HG03060 (cell line): Measurements from ENCODE around the gene PAH.

Source experiments
- ATAC-seq: cut with Tn5 transposase; IDR thresholded peaks from one replicate; pipeline ENCODE4 v1.9.1; 2021; ENCODE audit warnings: low read depth, moderate number of reproducible peaks; ENCODE audit not compliant: unreplicated experiment

Gene PAH

DNA sequence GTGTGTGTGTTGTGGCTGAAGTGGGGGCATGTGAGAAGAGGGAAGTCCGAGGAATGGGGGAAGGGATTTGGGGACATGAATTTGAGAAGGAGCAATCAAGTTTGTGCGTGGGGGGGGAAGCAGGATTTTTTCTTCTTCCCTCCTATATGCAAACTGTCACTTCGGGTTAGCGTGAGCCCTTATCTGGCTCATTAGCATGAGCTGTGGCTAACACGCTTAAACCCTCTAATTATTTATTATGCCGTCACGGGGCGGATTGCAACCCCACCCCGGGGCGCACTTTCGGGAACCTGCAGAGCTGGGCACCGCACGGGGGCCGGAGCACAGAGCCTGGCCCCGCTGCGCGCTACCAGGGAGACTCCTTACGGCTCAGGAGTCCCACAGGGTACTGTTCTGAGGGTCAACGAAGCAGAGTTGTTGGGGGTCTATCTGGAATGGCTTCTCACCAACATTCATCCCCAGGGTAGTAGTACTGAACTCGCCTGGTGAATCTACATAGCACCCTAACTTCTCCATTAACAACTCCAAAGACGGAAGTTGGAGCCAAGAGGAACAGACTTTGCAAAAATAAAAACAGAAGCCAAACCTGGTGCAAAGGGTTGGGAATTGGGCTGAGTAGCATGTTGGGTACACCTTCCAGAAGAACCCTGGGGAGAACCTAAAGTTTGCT, 34.0 kb upstream of the PAH start:
- no peak for ATAC-seq

DNA sequence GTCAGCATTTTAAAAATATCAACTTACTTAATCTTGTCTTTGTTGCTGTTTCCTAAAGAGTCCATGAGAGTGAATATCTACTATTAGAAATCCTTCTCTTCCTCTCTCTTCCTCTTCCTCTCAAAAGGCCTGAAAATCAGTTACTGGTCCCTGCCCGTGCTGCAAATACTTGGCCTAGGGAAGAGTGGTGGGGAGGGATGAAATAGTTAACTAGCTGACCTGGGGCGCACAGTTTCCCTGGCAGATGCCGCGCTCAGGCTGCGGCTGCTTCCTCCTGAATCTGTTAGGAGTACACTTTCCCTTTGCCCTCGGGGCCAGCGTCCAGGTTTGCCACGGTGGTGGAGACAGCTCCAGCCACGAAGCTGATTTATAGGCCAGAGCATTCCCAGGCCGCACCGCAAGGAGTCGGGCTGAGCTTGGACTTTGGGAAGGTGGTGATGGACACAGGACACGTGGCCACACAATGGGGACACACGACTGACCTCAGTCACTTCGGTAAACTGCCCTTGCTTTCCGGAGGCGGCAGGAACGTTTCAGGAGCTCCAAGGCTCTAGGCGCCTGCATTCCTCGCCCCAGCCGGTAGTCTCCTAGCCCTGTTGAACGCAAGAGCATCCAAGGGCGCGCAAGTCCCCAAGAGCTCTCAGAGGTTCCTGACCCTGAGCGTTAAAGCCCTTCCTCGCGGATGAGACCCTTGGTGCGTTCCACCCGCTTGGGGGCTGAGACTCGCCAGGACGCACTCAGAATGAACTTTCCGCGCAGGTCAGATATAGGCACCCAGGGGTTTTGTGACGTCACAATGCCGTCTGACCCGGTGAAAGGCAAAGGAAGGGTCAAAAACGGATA, 33.3 kb upstream of the PAH start:
- no peak for ATAC-seq

DNA sequence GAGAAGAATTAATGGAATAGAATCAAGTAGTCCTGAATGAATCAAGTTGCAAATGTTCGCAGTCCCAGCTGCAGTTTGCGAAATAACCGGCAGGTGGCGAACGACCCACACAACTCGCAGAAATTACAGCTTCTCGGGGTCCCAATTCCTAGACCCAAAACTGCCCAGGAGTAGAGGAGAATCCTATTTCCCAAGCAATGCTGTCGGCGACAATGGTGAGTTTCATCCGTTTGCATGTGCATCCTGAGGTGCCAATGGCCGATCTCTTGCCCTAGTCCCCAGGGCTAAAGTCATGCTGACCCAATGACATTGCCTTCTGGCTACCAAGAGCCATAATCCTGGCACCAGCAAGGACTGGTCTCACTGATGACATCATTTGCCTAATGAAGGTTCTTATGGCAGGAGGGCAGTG, 31.9 kb upstream of the PAH start:
- no peak for ATAC-seq

DNA sequence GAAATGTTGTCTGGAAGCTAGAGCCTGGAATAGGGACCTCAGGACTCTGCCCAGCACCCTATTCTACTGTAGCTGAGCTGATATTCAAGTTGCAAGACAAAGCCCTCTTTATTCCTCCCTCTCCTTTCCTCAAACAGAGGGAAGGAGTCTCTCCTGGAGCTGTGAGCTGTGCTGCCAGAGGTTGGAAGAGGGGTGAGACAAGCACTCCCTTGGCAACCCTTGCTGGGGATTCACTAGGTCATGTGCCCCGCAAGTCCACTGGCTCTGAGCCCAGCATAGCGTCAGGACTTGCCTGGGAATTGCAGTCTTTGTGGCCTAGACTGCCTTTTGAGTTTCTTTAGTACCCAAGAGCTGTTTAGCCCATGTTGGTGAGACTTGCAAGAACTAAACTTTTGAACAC, 29.0 kb upstream of the PAH start:
- no peak for ATAC-seq

DNA sequence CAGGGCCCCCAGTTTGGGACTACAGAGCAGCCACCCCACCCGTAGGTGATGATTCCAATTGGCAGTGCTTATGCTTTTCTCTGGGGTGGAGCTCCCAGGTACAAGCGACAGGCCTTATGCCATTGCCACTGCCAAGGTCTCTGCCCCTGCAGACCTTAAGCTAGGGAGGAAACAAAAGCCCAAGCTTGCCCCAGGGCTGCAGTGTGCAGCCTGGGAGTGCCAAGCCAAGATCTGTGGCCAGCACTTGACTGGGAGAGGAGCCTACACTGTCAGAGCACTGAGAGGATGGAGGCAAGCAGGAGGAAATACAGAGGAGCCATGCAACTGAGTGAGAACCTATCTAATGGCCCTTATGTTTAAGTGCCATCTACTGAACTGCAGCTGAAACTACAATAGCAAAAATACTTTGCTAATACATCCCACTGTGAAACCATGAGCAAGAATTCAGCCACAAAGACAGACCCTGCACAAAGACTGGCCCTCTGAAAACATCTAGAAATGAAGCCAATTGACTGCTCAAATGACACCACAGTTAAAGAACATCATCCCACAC, 22.7 kb upstream of the PAH start:
- ATAC-seq = no peak

DNA sequence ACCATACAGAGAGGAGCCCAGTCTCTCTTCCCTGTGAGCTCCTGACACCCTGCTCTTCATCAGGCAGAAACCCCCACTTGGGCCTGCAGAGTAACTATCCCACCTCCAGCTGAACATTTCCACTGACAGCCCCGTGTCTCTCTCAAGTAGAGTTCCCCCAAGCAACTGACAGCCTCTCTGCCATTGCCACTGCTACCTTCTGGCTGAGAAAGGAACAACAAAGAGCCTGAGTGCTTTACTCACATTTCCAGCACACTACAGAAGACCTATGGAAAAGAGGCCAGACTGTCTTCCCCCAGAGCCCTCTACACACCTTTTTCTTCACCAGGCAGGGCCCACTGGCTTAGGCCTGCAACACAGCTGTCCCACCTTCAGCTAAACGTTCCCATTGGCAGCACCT, 22.0 kb upstream of the PAH start:
- no peak for ATAC-seq

DNA sequence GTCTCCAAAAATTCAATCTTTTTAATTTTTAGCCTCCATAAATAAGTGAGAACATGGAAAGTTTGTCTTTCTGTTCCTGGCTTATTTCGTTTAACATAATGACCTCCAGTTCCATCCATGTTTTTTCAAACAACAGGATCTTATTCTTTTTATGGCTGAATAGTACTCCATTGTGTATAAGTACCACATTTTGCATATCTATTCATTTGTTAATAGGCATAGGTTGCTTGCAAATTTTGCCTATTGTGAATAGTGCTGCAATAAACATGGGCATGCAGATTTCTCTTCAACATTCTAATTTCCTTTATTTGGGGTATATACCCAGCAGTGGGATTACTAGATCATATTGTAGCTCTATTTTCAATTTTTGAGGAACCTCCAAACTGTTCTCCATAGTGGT, 16.1 kb upstream of the PAH start:
- no peak for ATAC-seq

DNA sequence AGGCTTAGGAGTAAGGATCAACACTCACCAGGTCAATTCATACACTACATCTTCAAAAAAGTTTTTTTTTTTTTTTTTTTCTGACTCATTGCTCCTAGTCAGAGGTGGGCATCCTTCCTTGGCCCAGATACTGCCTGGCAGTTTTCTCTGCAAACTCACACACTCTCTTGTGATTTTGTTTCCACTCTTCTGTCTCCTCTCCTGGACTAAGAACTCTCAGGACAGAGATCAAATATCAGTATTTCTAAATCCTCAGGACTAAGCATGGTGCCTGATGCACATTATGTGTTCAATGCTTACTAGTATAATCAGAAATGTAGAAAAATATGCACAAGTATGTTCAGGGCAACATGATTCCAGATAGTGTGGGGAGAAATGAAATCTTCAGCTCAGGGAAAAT, 10.2 kb upstream of the PAH start:
- no peak for ATAC-seq

DNA sequence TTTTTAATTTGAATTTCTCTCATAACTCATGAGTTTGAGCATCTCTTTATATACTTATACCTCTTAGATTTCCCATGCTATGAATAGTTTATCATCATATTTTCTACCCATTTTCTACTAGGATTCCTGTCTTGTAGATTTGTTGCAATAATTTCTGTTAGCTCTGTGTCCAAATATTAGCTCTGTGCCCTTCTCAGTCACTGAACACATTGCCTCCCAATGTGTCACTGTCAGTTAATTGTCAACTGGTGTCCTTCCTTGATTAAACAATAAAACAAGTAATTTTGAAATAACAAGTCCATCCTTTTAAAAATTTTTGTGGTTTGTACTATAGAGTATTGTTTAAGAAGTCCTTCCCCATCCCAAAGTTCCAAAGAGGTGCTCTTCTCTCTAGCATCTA, 4.2 kb upstream of the PAH start:
- no peak for ATAC-seq

DNA sequence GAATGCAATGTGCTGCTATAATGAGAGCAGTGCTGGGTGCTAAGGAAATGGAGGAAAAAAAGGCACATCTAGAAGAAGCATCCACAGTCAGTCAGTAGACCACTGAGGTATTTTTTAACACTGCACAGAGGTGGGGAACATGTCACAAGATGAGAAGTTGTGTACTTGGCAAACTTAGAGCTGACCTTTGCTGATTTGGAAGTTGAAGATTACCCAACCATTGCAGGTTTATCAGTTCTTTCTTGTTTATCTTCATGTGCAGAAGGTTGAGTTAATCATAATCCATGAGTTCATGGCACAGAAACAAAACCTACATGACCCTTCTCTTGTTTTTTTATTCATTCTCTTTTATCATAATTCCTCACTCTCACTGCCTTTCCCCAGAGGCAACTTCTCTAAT, 3.2 kb upstream of the PAH start:
- ATAC-seq = no peak

DNA sequence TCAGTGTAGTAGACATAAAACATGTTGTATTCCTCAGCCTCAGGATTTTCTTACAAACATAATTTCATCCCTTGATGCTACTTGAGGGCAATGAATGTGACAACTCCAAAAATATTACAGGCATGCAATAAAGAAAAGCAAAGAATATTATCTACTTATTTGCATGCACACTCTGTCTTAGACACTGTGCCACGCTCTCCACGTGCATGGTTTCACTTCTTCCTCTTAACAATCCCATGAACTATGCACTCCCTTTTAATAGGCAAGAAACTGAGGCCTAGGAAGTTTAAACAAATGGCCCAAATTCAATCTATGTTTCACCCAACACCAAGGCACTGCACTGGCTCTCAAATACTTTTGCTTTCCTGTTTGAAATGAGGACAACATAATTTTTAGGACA, 1.8 kb upstream of the PAH start:
- ATAC-seq = no peak

DNA sequence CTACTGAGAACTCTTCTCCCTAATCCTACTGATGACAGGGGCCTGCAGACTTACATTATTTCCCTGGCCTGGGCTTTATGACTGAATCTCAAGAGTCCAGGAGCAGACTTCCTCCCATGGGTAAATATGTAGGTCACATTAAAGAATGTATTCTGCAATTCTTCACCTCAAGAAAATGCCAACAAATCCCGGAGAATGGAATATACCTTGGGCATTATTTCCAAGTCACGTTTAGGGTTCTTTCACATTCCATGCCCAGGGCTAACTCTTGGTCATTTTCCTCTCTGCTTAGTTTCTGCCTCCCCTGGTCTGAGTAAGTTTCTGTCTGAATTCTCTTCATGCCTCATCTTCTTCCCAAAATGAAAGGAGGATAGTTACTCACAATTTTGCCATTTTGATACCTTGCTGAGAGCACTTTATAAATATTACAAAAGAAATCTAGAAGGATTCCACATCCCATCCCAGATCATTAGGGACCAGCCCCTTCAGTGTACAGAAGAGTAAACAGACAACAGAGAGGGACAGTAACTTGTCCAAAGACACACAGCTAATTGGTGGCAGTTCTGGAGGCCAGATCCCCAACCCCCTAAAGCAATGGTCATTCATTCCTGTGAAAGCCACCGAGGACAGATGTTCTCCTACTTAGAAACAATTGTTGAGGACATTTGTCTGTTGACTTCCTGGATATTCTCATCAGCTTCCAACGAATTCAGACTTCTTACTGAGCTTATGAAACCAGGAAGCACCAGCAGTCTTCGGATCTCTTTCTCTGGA, 605 bp downstream of the PAH start:
- no peak for ATAC-seq

DNA sequence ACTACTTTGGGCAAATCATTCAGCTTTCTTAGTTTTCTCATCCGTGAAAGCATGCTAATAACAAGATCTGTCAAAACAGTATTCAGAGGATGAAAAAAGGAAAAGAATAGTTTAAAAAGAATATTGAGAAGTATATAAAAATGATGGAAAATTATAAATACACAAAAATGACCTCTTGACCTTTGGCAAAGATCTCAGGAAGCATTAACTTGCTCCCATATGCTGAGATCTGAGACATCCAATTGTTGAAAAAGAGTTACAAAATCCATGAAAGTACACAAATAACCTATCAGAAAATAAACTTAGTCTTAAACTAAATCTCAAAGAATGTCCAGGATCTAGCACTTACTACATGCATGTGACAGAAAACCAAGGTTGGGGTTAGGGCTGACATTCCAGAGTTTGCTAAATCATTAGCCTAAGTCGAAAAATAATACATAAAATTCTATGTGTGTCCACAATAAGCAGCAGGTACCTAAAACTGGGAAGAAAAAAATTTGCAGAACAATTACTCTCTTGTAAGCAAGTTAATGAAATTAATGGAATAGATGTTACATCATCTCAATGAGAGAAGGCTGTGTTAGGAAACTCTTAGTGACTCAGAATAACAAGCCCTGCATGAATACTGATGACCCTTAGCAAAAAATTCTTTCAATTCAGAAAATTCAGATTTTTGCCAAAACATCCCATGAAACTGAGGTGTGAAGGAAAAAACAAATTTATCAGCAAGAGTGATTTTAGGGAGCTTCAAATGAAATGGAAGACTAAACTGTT, 3.4 kb downstream of the PAH start:
- ATAC-seq = no peak

DNA sequence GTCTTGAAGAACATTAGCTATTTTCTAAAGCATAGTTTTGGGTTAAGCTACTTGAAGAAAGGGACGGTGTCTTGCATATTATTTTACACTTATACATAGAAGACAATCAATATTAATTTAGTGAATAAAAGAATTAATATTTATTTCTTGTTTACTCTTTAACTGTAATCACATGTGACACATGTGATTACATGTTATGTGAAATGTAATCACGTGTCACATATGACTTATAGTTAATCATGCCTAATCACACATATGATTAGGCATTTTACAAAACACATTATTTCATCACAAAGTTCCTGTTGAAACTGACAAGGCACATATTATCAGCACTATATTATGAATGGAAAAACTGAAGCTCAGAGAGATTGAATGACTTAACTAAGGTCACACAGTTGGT, 4.8 kb downstream of the PAH start:
- no peak for ATAC-seq

DNA sequence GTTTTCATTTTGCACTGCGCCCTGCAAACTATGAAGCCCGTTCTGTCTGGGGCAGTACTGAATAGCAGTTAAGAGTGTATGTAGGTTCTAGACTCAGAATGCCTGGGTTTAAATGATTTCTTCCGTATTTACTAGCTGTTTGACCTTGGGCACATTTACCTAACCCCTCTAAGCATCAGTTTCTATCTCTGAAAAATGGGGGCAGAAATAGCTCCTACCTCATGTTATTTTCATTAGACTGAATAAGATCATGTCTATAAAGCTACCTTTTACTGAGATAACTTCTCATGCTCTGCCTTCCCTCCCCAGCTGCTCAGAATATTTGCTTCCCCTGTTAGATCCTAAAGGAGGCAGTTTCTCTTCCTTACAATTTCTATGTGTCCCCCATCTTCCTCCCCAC, 5.7 kb downstream of the PAH start:
- no peak for ATAC-seq

DNA sequence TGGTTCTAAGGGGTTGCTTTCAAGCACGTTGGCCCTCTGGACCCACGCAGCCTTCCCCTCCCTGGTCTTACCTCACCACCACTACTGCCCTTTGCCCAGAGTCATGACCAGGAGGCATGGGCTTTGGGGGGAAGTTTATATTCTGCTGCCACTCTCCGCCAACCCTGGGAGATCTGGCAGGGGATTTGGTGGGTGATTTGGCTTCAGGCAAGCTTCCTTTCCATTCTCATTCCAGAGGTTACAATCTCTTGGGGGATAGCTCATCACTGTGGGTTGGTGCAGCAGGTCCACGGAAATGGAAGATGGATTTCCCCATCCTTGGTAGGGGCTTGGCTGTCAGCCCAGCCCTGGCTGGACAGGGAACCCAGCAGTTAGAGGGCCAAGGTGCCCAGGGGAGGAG, 6.3 kb downstream of the PAH start:
- ATAC-seq = no peak

DNA sequence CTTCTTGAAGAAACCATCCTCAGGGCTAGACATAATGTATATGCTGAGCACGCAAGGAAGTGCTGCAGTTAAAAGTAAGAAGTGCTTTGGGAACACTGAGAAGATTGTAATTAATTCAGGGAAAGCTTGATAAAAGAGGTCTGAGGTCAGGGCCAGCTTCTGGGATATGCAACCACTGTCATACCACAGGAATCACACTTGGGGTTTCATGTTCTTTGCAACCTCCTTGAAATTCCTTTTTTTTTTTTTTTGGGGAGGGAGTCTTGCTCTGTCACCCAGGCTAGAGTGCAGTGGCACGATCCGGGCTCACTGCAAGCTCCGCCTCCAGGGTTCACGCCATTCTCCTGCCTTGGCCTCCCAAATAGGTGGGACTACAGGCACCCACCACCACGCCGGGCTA, 6.9 kb downstream of the PAH start:
- ATAC-seq = no peak

DNA sequence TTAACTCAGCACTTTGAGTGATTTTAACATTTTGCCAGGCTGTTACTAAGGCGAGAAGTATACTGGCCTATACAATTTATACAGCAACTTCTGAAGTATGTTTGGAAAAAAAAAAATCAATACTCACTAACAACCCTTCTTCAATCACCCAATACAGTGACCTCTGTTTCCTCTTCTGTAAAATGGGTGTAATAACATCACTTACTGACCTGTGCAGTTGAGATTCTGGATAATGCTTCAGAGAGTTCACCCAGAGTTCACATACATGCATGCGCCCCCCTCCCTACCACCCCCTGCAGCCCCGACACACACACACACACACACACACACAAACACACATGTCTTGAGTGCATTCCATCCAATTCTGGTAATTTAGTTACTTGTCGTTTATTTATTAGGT, 9.1 kb downstream of the PAH start:
- no peak for ATAC-seq

DNA sequence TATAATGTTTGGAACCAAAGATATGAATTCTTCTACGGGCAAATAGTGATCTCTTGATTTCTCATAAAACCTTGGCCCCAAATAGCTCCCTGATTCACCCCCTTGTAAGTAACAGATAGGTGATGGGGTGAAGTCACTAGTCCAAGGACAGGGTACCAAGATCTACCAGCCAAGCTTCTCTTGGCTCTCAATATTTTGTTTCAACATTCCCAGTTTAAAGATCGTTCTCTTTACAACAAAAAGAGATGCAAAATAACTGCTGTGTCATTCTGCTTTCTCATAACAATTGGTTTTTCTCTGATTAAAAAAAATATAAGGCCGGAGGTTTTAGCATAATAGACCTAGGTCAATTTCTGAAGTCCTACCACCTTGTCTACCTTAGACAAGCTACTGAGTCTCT, 11.8 kb downstream of the PAH start:
- no peak for ATAC-seq

DNA sequence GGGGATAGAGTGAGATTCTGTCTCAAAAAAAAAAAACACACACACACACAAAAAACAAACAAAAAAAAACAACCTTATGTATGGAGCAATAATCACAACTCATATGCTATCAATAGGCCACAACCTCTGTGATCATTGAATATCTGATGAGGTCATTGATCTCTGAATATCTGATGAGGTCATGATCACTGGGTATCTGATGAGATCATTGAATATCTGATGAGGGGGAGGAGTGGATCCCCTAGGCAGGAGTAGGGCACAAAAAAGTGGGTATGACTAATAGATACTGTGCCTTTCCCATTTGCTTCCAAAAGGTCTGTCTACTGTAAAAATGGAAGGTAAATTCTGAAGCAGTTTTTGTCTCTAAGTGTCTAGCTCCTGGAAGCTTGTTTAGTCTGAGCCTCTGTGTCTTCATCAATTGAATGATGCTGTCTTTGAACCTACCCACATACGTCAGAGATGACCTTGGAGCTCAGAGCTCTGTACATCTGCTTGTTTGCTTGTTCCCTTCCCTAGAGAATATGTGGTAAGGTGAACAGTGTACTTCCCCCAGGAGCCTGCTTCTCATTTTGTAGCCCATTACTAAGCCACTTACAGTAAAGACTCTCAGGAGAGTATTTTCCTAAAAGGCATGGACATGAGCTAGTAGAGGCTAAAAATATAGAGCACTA, 13.6 kb downstream of the PAH start:
- ATAC-seq = no peak
